Measurements from ENCODE around the gene GARIN3.

GRCh38 chr5:157155297-157155696 lies 10.8 kb downstream of the GARIN3 start:
- TF ChIP-seq CTCF (IDR thresholded peaks at IDR 0.05) (no peak), TCF7L2 (IDR thresholded peaks at IDR 0.05; ENCODE audit: low read depth, low read length) (no peak)
